Chondrocyte (in vitro differentiated cells): ENCODE measurements around the gene MAPK10. TPM values are rescaled to one million over a fixed set of nuclear protein-coding genes. Genes with fewer than 3 reads are reported as not detected.
A peak's percentile ranks its signal among the peaks of the same experiment; 100 is the strongest.
"Not testable (repeated sequence)": the region's sequence is repeated elsewhere in the genome, so short reads cannot be mapped to it uniquely, and the experiment has no call there.

ENCODE experiments used
- DNase-seq: peaks from one replicate; pipeline ENCODE4 v3.0.0; 2021; ENCODE audit warnings: mixed read lengths, low spot score
- H3K27ac Mint-ChIP-seq: one replicate; pipeline ENCODE4 v1.8.0; 2021; ENCODE audit warnings: mild to moderate bottlenecking, moderate library complexity, mixed read lengths; ENCODE audit not compliant: unreplicated experiment
- H3K27me3 Mint-ChIP-seq: 2 replicates; pipeline ENCODE4 v1.8.0; 2021; ENCODE audit warnings: low read depth, mixed read lengths
- H3K36me3 Mint-ChIP-seq: 2 replicates; pipeline ENCODE4 v1.8.0; 2021; ENCODE audit warnings: low read depth, mixed read lengths
- H3K4me1 Mint-ChIP-seq: 2 replicates; pipeline ENCODE4 v1.8.0; 2021; ENCODE audit warnings: low read depth, mild to moderate bottlenecking, mixed read lengths
- H3K4me3 Mint-ChIP-seq: one replicate; pipeline ENCODE4 v1.8.0; 2021; ENCODE audit warnings: mild to moderate bottlenecking, moderate library complexity, mixed read lengths; ENCODE audit not compliant: unreplicated experiment
- H3K9me3 Mint-ChIP-seq: 2 replicates; pipeline ENCODE4 v1.8.0; 2021; ENCODE audit warnings: low read depth, mixed read lengths
- total RNA-seq: library from RNA; stranded (reverse); gene quantifications from 3 replicates; pipeline ENCODE4 v1.2.1, GENCODE V29; 2021
- TF ChIP-seq, protein P1 (sequence below): fragments of 200-600 bp; sonication (generic); IDR thresholded peaks from 2 replicates; pipeline ENCODE4 v1.5.0; 2021; ENCODE audit warnings: antibody characterized with exemption, mild to moderate bottlenecking, moderate library complexity

Gene MAPK10
- total RNA-seq, 1 donor from 2014 or later: 14.1 TPM

GRCh38 chr4:86334020-86334750, 25.7 kb downstream of the MAPK10 start:
- Mint-ChIP-seq H3K4me3 (no peak overlapping the region), H3K36me3 (no peaks in the 10 kb centered on the region), H3K9me3 (no peaks in the 10 kb centered on the region), H3K27me3 (no peaks in the 10 kb centered on the region), H3K4me1 (peaks cover 28% of the 10 kb centered on the region), H3K27ac (no peak overlapping the region)
- DNase-seq: no peak
- TF ChIP-seq, protein P1, sequence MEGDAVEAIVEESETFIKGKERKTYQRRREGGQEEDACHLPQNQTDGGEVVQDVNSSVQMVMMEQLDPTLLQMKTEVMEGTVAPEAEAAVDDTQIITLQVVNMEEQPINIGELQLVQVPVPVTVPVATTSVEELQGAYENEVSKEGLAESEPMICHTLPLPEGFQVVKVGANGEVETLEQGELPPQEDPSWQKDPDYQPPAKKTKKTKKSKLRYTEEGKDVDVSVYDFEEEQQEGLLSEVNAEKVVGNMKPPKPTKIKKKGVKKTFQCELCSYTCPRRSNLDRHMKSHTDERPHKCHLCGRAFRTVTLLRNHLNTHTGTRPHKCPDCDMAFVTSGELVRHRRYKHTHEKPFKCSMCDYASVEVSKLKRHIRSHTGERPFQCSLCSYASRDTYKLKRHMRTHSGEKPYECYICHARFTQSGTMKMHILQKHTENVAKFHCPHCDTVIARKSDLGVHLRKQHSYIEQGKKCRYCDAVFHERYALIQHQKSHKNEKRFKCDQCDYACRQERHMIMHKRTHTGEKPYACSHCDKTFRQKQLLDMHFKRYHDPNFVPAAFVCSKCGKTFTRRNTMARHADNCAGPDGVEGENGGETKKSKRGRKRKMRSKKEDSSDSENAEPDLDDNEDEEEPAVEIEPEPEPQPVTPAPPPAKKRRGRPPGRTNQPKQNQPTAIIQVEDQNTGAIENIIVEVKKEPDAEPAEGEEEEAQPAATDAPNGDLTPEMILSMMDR: no peak

DNA sequence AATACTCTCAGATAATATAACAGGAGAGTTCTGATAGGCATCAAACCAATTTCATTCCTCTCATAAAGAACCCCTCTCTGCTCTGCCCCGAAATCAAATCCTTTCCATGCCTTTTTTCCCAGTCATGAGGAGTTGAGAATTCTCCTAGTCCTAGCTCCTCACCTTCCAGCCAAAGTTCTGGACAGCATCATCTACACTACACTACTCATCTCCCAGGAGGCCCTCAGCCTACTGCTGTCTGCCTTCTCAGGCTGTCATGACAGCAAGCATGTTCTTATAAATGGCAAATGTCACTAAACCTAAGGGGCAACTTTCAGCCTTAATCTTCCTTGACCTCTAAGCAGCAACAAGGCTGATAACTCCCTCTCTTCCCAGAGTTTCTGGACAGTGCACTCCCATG, 26.6 kb downstream of the MAPK10 start:
- no peaks in the 10 kb centered on the region for H3K27me3 Mint-ChIP-seq
- peaks cover 19% of the 10 kb centered on the region for H3K4me1 Mint-ChIP-seq
- DNase-seq: no peak
- TF ChIP-seq, protein P1: no peak
- no peaks in the 10 kb centered on the region for H3K36me3 Mint-ChIP-seq
- H3K4me3 Mint-ChIP-seq: no peak overlapping the region
- no peaks in the 10 kb centered on the region for H3K9me3 Mint-ChIP-seq
- no peak overlapping the region for H3K27ac Mint-ChIP-seq

- peaks cover 15% of the 10 kb centered on the region for H3K4me1 Mint-ChIP-seq
- TF ChIP-seq, protein P1: no peak
- no peaks in the 10 kb centered on the region for H3K27me3 Mint-ChIP-seq
- no peak overlapping the region for H3K4me3 Mint-ChIP-seq
- no peaks in the 10 kb centered on the region for H3K36me3 Mint-ChIP-seq
- peak overlapping the region; percentile 65 for H3K27ac Mint-ChIP-seq
- DNase-seq: no peak
- no peaks in the 10 kb centered on the region for H3K9me3 Mint-ChIP-seq
Observed at GRCh38 chr4:86330961-86331742, 28.7 kb downstream of the MAPK10 start.

GRCh38 chr4:86330411-86330810, 29.4 kb downstream of the MAPK10 start:
- not testable (repeated sequence) for H3K27ac Mint-ChIP-seq, H3K9me3 Mint-ChIP-seq, DNase-seq, H3K36me3 Mint-ChIP-seq, H3K4me3 Mint-ChIP-seq, H3K27me3 Mint-ChIP-seq
- peaks cover 20% of the 10 kb centered on the region for H3K4me1 Mint-ChIP-seq

DNA sequence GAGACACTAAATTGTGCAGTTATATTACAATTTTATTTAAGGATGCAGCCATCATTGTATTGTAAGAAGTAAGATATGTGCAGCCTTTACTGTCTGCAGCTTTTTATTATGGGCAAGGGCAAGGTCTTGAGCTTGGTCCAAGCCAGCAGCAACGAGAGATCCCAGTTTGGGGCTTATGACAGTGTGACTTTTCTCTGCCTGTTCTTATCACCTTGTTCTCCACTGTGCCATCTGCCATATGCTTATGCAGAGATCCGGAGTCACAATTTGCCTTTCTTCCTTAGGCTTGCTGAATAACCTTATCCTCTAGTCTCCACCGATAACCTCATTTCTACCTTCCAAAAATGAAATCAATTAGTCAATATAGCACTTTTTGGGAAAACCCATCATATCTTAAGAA, 30.4 kb downstream of the MAPK10 start:
- DNase-seq: no peak
- no peak overlapping the region for H3K4me3 Mint-ChIP-seq
- no peaks in the 10 kb centered on the region for H3K9me3 Mint-ChIP-seq
- TF ChIP-seq, protein P1: no peak
- peaks cover 23% of the 10 kb centered on the region for H3K4me1 Mint-ChIP-seq
- H3K36me3 Mint-ChIP-seq: no peaks in the 10 kb centered on the region
- no peaks in the 10 kb centered on the region for H3K27me3 Mint-ChIP-seq
- H3K27ac Mint-ChIP-seq: no peak overlapping the region
